ENCODE data around the gene OR13J1.
A peak's percentile ranks its signal among the peaks of the same experiment; 100 is the strongest.

- TF ChIP-seq CTCF (IDR thresholded peaks at IDR 0.05) (no peak), POLR2A (IDR thresholded peaks at IDR 0.05) (no peak), EP300 (IDR thresholded peaks at IDR 0.05; ENCODE audit: low read depth) (no peak), POLR2AphosphoS5 (IDR thresholded peaks at IDR 0.05) (peak in 1 of 3 donors; percentile 26)
Measured at GRCh38 chr9:35844628-35845270, 25.5 kb downstream of the OR13J1 start.
